Measurements from ENCODE around the gene EPHB2.

Gene EPHB2

GRCh38 chr1:22677931-22678896 is 32.4 kb upstream of the EPHB2 start (continued):
- TF ChIP-seq, protein P1, sequence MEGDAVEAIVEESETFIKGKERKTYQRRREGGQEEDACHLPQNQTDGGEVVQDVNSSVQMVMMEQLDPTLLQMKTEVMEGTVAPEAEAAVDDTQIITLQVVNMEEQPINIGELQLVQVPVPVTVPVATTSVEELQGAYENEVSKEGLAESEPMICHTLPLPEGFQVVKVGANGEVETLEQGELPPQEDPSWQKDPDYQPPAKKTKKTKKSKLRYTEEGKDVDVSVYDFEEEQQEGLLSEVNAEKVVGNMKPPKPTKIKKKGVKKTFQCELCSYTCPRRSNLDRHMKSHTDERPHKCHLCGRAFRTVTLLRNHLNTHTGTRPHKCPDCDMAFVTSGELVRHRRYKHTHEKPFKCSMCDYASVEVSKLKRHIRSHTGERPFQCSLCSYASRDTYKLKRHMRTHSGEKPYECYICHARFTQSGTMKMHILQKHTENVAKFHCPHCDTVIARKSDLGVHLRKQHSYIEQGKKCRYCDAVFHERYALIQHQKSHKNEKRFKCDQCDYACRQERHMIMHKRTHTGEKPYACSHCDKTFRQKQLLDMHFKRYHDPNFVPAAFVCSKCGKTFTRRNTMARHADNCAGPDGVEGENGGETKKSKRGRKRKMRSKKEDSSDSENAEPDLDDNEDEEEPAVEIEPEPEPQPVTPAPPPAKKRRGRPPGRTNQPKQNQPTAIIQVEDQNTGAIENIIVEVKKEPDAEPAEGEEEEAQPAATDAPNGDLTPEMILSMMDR (tag by site-specific recombination; IDR thresholded peaks at IDR 0.05): no peak
- TF ChIP-seq SP2 (tag by site-specific recombination; IDR thresholded peaks at IDR 0.05) (no peak), ZNF394 (tag by site-specific recombination; IDR thresholded peaks at IDR 0.05; ENCODE audit: borderline replicate concordance) (no peak), ZXDB (tag by site-specific recombination; IDR thresholded peaks at IDR 0.05) (no peak), ZNF677 (tag by site-specific recombination; IDR thresholded peaks at IDR 0.05) (no peak), ZNF48 (tag by site-specific recombination; IDR thresholded peaks at IDR 0.05) (no peak), ZBTB21 (tag by site-specific recombination; IDR thresholded peaks at IDR 0.05) (no peak), ZBTB8A (tag by site-specific recombination; IDR thresholded peaks at IDR 0.05) (no peak), ZIC2 (tag by site-specific recombination; IDR thresholded peaks at IDR 0.05) (no peak)
- TF ChIP-seq, protein P2, sequence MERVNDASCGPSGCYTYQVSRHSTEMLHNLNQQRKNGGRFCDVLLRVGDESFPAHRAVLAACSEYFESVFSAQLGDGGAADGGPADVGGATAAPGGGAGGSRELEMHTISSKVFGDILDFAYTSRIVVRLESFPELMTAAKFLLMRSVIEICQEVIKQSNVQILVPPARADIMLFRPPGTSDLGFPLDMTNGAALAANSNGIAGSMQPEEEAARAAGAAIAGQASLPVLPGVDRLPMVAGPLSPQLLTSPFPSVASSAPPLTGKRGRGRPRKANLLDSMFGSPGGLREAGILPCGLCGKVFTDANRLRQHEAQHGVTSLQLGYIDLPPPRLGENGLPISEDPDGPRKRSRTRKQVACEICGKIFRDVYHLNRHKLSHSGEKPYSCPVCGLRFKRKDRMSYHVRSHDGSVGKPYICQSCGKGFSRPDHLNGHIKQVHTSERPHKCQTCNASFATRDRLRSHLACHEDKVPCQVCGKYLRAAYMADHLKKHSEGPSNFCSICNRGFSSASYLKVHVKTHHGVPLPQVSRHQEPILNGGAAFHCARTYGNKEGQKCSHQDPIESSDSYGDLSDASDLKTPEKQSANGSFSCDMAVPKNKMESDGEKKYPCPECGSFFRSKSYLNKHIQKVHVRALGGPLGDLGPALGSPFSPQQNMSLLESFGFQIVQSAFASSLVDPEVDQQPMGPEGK (tag by site-specific recombination; IDR thresholded peaks at IDR 0.05): peak; percentile 15; the same call in 1 of the 2 replicates

GRCh38 chr1:22680726-22681125 is 29.9 kb upstream of the EPHB2 start:
- Histone ChIP-seq H3K36me3 (ENCODE audit: control insufficient read depth in 2 of 2, insufficient read depth in 1 of 2, low read length in 2 of 2) (no peaks in the 10 kb centered on the region), H3K27ac (ENCODE audit: extremely low read depth, low read depth, low read length) (no peak overlapping the region), H3K9me3 (ENCODE audit: control insufficient read depth, insufficient read depth, low read depth, low read length) (no peaks in the 10 kb centered on the region), H3K4me3 (ENCODE audit: low read depth, low read length) (no peak overlapping the region), H3K4me1 (ENCODE audit: control insufficient read depth, insufficient read depth, low read length) (no peaks in the 10 kb centered on the region)
- POLR2A ChIA-PET: no interaction called here
- CTCF ChIA-PET: no interaction called here
- no peak for TF ChIP-seq ZBTB17 (tag by site-specific recombination; IDR thresholded peaks at IDR 0.05)
- TF ChIP-seq ZSCAN30 (tag by site-specific recombination; IDR thresholded peaks at IDR 0.05): no peak
- TF ChIP-seq ZNF366 (tag by site-specific recombination; conservative IDR thresholded peaks at IDR 0.05): no peak
- TF ChIP-seq, protein P3, sequence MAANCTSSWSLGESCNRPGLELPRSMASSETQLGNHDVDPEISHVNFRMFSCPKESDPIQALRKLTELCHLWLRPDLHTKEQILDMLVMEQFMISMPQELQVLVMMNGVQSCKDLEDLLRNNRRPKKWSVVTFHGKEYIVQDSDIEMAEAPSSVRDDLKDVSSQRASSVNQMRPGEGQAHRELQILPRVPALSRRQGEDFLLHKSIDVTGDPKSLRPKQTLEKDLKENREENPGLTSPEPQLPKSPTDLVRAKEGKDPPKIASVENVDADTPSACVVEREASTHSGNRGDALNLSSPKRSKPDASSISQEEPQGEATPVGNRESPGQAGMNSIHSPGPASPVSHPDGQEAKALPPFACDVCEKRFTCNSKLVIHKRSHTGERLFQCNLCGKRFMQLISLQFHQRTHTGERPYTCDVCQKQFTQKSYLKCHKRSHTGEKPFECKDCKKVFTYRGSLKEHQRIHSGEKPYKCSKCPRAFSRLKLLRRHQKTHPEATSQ (tag by site-specific recombination; IDR thresholded peaks at IDR 0.05): no peak
- TF ChIP-seq ZNF621 (tag by site-specific recombination; IDR thresholded peaks at IDR 0.05): no peak
- TF ChIP-seq ZNF121 (tag by site-specific recombination; IDR thresholded peaks at IDR 0.05): no peak
- TF ChIP-seq ZNF600 (tag by site-specific recombination; IDR thresholded peaks at IDR 0.05): no peak
- no peak for TF ChIP-seq ZNF76 (tag by site-specific recombination; IDR thresholded peaks at IDR 0.05; ENCODE audit: borderline replicate concordance, low read depth)
- TF ChIP-seq, protein P4, sequence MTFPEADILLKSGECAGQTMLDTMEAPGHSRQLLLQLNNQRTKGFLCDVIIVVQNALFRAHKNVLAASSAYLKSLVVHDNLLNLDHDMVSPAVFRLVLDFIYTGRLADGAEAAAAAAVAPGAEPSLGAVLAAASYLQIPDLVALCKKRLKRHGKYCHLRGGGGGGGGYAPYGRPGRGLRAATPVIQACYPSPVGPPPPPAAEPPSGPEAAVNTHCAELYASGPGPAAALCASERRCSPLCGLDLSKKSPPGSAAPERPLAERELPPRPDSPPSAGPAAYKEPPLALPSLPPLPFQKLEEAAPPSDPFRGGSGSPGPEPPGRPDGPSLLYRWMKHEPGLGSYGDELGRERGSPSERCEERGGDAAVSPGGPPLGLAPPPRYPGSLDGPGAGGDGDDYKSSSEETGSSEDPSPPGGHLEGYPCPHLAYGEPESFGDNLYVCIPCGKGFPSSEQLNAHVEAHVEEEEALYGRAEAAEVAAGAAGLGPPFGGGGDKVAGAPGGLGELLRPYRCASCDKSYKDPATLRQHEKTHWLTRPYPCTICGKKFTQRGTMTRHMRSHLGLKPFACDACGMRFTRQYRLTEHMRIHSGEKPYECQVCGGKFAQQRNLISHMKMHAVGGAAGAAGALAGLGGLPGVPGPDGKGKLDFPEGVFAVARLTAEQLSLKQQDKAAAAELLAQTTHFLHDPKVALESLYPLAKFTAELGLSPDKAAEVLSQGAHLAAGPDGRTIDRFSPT (tag by site-specific recombination; IDR thresholded peaks at IDR 0.05): no peak
- no peak for TF ChIP-seq KLF1 (tag by site-specific recombination; IDR thresholded peaks at IDR 0.05)
- no peak for TF ChIP-seq ZNF274 (IDR thresholded peaks at IDR 0.05; ENCODE audit: low read length)
- TF ChIP-seq ZNF274 (tag by site-specific recombination; IDR thresholded peaks at IDR 0.05; ENCODE audit: borderline replicate concordance): no peak
- TF ChIP-seq ZNF341 (tag by site-specific recombination; IDR thresholded peaks at IDR 0.05; ENCODE audit: low read depth): no peak
- TF ChIP-seq TSHZ1 (tag by site-specific recombination; IDR thresholded peaks at IDR 0.05; ENCODE audit: borderline replicate concordance): no peak
- no peak for TF ChIP-seq ZNF837 (tag by site-specific recombination; IDR thresholded peaks at IDR 0.05)
- TF ChIP-seq ZBTB8A (tag by site-specific recombination; IDR thresholded peaks at IDR 0.05): no peak

Data from HEK293 (cell line).